Right lobe of liver (tissue), 4 donors: ENCODE data around the gene CCR5.

Source experiments
- POLR2A ChIP-seq: fragments of 450-650 bp; IDR thresholded peaks from one replicate; pipeline ENCODE4 v1.6.1; 2017; ENCODE audit warnings: antibody characterized with exemption, mild to moderate bottlenecking
- TF ChIP-seq, protein P1 (sequence below), 4 donors: fragments of 200-600 bp in 3 of 4; fragments of 450-650 bp in 1 of 4; IDR thresholded peaks; one replicate each; pipeline versions ENCODE4 v1.5.1 to v1.8.0; 2016 to 2022; ENCODE audit warnings: antibody characterized with exemption in 4 of 4, mild to moderate bottlenecking in 2 of 4
- donor health status: DM: no; HTN: no; CAD: no.
- donor health status: DM: no; HTN: no; CAD: no.
- donor health status: DM: no; HTN: yes; CAD: no.

DNA sequence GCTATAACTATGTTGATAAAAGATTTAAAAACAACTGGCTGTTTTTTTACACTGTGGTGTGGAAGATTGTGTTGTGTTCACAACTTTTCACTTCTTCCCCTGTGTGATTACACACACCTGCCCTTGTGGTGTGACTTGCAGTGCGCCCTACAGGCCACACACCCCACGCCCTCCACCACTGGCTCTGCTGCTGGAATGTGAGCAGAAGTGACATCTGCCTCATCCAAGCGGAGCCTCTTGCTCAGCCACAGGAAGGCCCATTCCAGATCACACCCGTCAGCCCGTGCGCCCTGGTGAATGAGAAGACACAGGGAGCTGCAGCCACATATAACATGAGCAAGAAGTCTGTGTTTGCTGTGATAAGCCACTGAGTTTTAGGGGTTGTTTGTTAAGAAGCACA lies 9.8 kb upstream of the CCR5 start:
- TF ChIP-seq POLR2A: no peak
- TF ChIP-seq, protein P1, sequence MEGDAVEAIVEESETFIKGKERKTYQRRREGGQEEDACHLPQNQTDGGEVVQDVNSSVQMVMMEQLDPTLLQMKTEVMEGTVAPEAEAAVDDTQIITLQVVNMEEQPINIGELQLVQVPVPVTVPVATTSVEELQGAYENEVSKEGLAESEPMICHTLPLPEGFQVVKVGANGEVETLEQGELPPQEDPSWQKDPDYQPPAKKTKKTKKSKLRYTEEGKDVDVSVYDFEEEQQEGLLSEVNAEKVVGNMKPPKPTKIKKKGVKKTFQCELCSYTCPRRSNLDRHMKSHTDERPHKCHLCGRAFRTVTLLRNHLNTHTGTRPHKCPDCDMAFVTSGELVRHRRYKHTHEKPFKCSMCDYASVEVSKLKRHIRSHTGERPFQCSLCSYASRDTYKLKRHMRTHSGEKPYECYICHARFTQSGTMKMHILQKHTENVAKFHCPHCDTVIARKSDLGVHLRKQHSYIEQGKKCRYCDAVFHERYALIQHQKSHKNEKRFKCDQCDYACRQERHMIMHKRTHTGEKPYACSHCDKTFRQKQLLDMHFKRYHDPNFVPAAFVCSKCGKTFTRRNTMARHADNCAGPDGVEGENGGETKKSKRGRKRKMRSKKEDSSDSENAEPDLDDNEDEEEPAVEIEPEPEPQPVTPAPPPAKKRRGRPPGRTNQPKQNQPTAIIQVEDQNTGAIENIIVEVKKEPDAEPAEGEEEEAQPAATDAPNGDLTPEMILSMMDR (IDR thresholded peaks at IDR 0.05): no peak
